ENCODE results near the gene DLG2.

The DLG2 gene

DNA sequence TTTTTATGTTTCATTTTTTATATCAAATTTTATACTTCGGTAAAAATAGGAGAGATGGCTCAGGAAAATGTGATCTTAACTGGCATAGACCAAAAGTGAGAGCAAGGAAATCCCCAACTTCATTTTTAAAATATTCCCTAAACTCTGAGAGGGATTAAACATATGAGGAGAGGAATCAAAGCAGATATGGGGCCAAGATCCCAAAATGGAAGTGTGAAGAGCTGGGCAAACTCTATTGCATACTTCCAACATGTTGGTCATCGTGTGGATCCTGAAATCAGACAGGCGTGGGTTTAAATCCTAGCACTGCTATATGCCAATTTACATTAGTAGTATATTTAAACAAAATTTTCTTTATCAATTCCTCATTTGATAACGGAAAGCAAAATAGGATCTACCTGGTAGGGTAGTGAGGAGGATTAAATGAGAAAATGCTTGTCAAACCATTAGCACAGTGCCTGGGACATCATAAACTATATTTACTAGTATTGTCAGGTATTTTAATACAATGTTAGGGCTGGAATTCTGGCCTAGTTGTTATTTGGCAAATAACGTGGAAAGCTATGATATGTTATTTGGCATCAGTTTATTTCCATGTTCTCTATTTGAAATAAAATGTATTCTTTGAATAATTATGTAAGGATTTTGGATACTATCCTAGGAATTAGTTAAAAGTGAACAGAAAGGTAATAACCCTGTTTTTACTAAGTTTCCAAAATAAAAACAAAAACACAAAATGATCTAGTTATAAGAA lies 1948.1 kb downstream of the DLG2 start:
- DNase-seq (ENCODE audit: low spot score): no peak

DNA sequence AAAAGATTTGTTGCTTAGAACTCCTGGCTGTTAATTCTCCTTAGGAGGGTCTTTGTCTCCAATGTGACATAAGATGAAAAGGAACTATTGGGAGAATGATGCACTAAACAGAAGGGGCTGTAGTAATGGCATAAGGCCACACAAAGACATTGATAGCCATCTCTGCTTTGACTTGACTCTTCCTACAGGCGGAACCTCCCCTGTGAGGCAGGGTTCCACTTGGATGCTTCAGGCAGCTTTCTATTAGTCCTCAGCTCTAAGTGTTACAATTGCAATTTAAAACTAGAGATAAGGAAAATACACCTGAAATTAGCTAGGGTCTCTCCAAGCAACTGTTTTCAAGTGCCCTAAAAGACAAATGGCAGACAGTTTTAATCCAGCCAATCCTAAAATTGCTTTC lies 1949.4 kb downstream of the DLG2 start:
- DNase-seq (ENCODE audit: low spot score): no peak

DNA sequence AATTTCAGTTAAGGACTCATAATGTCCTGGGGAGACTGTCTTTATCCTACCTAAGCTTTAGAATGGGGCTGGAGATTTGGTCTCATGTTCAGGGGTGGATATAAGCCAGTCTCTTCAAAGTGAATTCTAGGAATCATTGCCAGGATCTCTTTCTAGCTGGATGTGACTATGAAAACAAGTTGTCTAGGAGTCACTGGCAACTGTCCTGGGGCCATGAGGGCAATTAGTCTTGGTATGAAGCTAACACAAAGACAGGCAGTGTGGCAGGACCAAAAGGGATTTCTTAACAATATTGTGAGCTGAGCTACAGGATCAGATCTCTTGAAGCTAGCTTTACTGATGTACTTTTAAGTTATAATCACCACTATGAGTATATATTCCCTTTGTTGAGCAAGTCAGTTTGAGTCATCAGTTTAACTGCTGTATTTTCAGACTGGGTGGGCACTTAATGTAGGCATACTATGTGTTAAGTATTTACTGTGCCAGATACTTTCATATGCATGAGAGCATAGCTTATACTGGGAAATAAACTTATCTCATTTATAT lies 1951.0 kb downstream of the DLG2 start:
- no peak for DNase-seq (ENCODE audit: low spot score)

DNA sequence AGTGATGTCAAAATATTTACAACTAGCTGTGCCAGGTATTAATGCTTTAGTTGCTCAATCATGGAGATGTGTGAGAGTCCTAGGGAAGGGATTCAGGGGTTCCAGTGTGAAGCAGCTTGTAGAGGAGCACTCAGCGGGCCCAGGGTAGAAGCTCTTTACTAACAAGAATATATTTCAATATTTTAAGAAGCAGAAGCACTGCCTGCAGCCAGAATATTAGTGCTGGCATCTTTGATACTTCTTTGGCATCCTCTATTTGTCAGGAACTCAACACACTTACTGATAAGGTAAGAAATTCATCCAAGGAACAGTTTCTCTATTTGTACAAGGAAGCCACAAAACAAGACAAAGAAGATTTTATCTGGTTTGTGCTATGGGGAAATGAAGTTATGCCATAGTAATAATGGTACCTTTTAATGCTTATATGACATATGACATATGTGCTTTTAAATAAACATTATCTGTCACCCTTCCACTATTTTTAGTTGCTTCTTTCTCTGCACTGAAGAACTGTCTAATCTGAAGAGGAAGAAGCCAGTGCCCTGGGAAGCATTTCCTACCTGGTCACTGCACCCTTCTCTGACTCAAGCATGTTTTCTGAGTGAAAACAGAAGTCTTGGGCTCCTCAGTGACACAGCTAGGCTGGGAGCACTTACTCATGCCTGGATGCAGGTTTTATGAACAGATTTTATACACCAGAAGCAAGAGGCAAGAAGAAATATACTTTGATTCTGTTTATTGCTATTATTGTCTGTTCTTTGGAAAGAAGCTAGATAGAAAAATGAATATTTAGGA lies 1952.8 kb downstream of the DLG2 start:
- no peak for DNase-seq (ENCODE audit: low spot score)

DNA sequence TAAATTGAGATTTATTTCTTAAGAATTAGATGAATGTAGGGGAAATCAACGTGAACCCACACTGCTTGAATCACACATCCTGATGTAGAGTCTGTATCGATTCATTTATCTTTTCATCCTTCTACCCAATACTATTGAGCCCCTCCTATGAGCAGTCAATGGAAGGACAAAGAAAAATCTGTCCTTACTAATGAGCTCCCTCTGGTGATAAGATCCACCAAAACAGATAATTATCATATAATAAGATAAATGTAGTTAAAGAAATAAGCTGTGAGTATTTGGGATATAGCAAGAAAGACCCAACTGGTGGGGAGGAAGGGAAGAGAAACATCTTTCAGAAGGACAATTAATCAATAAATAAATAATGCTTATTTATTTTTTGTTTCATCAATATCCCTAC lies 1955.9 kb downstream of the DLG2 start:
- no peak for DNase-seq (ENCODE audit: low spot score)

DNA sequence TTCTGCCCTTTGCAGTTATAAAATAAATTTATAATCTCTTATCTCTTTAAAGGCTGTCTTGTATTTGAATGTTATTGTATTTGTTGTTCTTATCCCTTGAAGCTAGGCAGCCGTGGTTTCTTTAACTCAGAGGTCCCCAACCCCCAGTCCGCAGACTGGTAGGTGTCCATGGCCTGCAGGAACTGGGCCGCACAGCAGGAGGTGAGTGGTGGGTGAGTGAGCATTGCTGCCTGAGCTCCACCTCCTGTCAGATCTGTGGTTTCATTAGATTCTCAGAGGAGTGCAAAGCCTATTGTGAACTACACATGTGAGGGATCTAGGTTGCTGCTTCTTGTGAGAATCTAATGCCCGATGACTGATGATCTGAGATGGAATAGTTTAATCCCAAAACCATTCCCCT lies 1961.0 kb downstream of the DLG2 start:
- no peak for DNase-seq (ENCODE audit: low spot score)

DNA sequence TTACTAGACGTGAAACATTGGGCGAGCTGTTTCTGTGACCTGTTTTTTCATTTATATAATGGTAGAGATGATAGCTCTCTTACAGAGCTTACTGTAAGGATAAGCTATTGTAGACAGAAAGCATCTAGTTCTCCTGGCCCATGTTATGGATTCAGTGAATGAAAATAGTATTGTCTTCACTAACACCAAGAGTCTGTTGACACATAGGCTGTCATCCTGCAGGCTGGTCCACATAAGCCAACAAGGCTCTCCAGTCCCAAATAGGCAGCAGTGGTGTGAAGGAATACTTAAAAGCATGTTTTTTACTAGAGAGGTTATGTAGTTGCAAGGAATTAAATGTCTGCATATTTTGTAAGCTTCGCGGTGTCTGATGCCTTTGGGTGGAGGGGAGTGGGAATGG lies 1963.2 kb downstream of the DLG2 start:
- DNase-seq (ENCODE audit: low spot score): no peak

DNA sequence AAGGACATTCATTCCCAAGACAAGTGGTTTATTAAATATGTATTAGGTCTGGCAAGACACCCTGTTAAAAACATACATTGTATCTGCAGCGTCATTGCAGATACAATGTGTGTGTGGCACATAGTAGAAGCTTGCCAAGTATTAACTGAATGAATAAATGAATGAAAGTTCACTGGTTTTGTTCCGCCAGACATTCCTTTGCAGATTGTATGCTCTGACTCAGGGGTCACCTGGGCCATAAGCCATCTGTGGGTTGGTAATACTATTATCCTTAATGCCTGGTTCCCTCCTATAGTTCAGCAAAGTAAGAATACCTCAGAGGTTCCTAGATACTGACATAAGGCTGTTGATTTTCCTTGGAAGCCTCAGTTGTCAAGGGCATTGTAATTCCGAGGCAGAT lies 1963.7 kb downstream of the DLG2 start:
- no peak for DNase-seq (ENCODE audit: low spot score)

DNA sequence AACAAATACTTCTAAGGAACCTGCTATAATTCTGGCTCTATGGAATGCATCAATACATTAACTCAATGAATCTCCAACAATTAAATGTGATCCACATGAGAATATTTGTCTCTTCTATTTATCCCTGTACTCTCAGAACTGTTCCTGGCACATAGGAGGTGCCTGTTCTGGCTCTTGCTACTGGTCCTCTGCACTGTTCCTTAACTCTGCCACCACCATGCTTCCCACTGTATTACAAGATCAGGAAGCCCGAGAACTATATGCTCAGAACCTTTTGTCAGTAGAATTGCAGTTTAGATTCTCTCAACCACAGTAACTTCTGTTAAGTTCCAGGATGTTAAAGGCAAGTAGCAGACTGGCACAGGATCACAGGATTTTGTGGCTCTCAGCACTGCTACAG lies 1964.7 kb downstream of the DLG2 start:
- no peak for DNase-seq (ENCODE audit: low spot score)

DNA sequence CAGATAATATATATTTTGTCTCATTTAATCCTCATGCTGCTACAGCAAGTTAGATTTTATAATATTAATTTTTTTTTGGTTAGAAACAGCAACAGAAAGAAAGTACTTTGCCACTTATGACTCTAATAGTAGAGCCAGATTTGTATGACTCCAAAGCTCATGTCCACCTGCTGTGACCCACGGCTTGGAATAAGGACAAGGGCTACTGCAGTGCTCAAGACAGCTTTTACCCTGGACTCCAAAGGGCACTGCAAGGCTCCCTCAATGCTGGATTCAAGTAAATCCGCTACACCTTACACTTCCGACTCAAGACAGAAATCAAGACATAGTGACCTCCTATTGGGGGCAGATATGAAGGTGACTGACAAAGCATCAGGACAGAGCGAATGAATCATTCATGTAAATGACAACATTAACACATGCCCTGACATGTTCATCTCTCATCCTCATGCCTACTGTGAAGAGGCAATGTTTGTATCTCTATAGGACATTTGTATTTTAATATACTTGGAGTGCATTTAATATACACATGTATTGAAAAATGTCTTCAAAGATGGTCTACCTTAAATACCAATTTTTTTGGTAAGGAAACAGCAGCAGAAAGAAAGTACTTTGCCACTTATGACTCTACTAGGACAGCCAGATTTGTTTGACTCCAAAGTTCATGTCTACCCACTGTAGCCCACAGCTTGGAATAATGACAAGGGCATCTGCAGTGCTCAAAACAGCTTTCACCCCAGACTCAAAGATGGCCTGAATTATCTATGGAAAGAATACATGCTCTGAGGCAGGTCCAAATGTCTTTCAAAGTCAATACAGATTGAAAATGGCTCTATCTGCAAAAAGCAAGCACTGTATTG lies 1965.4 kb downstream of the DLG2 start:
- DNase-seq (ENCODE audit: low spot score): no peak

DNA sequence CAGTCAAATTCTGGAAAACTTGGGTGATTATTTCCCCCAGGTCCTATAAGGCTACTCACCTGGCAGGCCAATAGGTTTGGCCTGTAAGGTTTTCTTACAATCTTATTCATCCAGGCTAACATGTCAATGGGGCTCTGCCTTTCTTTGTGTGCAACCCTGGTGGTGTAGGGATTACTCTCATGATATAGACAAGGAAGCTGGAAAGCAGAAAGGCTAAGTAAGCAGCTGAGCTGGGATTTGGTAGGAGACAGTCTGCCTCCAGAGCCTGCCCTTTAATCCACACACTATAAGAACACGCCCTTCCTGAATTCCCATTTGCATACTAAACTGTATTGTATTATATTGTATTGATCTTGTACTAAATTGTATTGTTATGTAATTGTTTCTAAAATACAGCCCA lies 1967.7 kb downstream of the DLG2 start:
- DNase-seq (ENCODE audit: low spot score): no peak

DNA sequence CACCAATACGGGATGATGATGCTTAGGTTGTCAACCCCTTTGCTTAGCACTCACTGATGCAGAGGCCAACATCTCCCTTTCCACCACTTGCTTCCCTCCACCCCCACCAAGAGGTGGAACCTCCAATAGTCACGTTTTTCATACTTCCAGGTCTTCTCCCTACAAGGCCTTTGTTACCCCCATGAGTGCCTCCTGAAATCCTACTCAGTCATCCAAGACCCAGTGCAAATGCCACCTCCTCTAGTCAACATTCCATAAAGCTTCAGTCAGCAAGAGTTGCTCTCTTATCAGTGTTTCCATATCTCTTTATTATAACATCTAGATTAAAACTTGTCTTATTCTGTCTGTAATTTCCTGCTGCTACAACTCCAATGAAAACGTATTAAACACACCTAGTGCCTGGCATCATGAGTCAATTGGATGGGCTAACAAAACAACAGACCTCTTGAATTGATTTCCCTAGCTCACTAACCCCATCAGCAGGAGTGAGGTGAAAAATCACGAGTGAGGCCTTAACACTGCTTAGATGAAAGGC lies 1970.3 kb downstream of the DLG2 start:
- no peak for DNase-seq (ENCODE audit: low spot score)

DNA sequence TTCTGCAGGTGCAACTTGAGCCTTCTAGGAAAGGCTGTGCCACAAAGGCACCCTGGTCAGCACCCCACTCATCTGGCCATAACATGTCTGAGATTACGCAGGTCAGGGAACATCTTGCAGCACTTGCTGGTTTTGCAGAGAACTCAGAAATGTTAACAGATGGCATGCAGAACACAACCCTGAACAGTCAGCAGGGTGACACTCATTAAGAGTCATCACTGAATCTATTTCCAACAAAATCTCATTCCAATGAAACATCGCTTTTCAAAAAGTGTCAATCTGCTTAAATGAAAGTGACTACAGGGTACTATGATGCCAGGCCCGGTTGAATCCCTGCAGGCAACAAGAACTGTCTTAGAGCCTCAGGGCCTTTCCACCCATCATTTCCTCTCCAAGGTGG lies 1971.2 kb downstream of the DLG2 start:
- DNase-seq (ENCODE audit: low spot score): no peak

DNA sequence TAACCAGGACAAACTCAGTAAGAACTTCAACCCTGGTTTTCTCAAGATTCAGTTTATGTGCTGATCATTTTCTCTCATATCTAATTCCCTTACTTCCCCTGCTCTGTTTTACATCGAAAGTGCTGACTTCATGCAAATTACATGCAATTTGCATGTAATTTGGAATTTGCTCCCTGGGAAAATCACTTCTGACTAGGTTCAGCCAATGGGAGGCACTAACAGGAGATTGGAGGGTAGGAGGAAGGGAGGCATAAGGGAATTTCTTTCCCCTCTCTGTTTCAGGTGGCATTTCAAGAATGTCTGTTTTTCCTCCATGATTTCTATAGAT lies 1977.7 kb downstream of the DLG2 start:
- DNase-seq (ENCODE audit: low spot score): no peak

DNA sequence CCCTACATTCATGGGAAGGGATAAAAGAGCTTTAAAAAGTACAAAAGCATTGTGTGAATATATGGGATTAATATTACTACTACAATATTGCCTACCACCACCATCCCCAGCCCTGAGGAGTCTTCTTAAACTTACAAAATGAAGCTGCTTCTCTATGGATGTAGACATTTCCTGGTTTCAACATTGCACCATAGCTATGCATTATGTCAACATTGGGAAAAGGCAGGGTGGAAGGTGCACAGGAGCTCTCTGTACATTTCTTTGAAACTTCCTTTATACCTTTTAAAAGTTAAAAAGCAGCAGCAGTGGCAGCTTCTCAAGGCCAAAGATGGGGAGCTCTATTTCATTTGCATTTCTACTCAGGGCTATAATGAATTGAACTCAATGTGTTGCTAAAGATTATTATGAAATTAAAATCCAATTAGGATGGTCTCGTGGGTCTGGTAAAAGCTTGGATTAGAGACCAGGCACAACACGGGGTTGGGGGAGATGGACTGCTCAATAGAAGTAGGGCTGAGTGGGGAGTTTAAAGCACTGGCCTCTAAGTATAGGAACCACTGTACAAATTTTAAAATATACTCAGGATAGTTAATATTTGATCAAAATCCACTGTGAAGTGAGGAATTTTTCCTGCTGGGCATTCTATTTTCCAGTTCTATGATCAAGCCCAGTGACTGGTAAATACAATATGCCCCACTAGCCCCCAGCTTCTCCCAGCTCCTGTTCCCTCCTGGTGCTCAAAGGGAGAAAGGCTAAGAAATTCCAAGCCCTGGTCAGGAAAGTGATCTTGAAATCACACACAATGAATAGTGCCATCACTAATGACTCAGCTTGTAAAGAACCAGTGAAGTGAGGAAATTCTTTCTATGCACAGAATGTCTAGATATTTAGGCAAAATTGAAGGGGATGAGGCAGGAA lies 1978.3 kb downstream of the DLG2 start:
- DNase-seq (ENCODE audit: low spot score): no peak

DNA sequence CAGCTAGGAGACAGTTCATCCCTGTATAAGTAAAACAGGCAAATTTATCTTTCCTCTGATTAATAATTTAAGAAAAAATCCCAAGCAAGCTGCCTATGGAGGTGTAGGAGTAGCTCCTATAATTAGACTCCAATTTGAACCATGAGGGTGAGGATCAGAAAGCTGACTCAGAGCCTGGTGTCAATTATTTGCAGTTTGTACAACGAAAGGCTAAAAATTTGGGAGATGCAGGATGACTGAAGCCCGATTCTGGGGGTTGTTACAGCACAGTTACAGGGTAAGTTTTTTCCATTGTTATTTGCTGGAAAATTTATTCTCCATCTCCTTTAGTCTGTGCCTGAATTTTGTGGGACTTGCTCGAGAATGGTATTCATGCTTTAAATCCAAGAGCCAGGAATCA lies 1981.6 kb downstream of the DLG2 start:
- no peak for DNase-seq (ENCODE audit: low spot score)

DNA sequence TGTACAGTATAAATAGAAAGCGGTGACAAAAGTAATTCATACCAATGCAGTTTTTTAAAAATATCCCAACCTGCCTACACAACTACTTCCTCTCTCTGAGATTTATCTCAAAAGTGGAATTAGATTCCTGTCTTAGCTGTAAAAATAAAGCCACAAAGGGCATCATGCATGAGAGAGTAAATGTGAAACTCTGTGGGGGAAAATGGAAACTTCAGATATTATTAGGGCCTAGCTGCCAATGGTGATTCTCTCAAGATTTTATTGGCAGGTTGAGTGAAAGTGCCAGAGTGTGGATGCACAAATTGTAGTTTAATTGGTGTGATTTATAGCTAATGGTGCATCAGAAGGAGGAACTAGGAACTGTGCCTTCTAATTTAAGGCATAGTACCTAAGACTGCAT lies 1984.0 kb downstream of the DLG2 start:
- no peak for DNase-seq (ENCODE audit: low spot score)

DNA sequence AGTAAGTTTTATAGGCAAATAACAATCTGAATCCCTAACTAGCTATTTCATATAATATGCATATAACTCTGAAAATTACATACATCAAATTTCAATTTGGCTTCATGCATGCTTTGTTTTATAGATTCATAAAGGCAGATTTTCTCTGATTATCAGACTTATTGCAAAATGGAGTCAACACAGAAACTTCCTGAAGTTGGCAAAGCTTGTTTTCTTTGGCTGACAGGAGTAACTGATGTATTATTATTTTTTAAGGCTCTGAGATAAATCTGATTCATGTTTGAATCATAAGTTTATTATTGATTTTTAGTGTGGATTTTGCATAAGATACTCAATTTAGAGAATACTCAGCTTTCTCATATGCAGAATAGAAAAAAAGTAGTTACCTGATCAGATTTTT lies 1984.6 kb downstream of the DLG2 start:
- DNase-seq (ENCODE audit: low spot score): no peak

DNA sequence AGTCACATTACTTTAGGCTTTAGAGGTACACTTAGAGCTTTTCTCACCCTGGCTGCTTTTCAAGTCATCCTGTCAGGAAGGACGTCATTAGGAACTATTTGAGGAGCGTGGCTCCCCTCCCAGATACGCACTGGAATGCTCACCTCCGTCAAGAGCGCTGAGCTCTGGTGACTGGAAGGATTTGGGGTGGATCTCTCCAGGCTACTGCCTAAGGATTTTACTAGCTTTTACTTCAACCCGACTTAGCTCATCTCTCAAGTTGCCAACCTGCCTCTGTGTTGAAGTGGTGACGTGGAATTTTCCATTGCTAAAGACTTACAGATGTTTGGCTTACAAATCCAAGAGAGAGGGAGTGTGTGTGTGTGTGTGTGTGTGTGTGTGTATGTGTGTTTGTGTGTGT lies 1985.6 kb downstream of the DLG2 start:
- no peak for DNase-seq (ENCODE audit: low spot score)

DNA sequence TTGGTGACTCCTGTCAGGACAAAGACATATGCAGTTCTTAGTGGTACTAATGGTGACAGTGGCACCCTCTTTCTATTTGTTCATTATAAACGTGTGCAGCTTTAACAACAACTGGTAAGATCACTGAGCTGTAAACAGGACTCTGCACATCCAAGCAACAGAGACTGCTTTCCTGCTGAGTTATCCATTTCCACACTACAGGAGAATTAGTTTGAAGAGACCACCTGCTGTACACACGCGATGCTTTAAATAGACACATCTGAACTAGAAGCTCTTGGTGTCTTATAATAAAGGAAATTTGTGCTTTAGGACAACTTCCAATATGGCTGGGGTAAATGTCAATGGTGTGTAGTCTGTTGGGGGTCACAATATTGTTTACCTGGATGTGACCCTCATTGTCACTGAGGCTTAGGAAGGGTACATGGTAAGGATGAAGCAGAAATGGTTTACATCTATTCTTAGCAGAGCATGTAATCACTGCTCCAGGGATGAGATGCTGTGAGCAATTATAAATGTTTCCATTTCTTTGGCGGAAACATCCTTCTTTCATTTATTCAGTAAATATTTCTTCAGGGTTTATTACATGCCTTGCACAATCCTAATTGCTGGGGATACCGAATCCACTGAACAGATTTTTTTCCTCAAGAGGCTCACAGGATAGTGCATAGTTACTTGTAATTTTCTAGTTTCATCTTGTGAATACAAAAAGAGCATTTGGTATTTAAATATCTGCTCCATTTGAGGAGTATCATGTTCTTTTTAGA lies 1987.0 kb downstream of the DLG2 start:
- no peak for DNase-seq (ENCODE audit: low spot score)

DNA sequence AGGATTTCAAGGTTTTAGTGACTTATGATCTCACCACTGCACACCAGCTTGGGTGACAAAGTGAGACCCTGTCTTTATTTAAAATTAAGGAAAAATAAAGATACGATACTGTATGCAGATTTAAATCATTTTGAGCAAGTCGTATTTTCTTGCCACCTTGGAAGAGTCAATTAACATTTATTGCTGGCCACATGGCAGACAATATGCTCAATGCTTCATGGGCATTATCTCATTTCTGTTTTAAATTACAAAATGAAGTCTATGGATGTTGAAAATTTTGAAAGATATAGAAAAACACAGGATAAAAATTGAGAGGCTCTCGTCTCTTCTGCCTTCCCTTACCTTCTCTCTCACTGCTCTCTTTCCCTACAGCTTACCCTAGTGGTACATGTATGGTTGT lies 1992.0 kb downstream of the DLG2 start:
- no peak for DNase-seq (ENCODE audit: low spot score)
